Measurements from ENCODE around the gene PPDPF. TPM values are rescaled to one million over a fixed set of nuclear protein-coding genes. Genes with fewer than 3 reads are reported as not detected.

Gene PPDPF
- total RNA-seq, 1 donor: 85.4 TPM

DNA sequence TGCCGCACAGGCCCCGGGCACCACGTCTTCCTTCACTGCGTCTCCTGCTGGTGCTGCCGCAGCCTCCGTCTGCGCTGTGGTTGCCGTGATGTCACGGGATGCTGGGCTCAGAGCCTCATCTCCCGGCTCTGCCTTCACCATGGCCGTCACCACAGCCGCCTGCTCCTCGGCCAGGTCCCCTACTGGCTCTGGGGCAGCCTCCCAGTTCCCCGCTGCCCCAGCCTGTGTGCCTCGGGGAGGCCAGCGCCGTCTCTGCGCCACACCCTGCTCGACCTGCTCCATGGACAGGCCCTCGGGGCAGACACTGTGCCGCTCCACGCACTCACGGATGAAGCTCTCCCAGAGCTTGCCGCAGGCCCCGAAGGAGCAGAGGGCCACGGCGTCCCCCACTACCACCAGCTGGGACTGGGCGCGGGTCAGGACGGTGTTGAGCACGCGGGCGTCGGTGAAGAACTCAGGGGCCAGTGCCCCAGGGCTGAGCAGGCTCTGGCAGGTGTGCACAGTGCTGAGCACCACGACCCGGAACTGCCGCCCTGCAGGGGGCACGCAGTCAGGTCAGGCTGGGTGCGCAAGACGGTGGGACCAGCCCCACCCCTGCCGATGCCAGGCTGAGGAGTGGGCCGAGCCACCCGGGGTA is 45.3 kb downstream of the PPDPF start:
- Histone ChIP-seq H2AFZ (ENCODE audit: low read length) (no peak overlapping the region), H4K20me1 (ENCODE audit: insufficient read depth, low read length) (no peaks in the 10 kb centered on the region), H3K27ac (ENCODE audit: low read depth, low read length) (no peak overlapping the region), H3K4me2 (ENCODE audit: insufficient read depth, low read length) (no peak overlapping the region), H3K27me3 (ENCODE audit: insufficient read depth, low read length) (no peaks in the 10 kb centered on the region), H3K4me1 (ENCODE audit: insufficient read depth, low read length) (no peaks in the 10 kb centered on the region), H3K9me3 (ENCODE audit: low read depth, low read length) (no peaks in the 10 kb centered on the region), H3K79me2 (ENCODE audit: insufficient read depth, low read length) (no peaks in the 10 kb centered on the region), H3K36me3 (ENCODE audit: insufficient read depth, low read length) (no peaks in the 10 kb centered on the region), H3K4me3 (ENCODE audit: insufficient read depth, low read length) (no peak overlapping the region)
- DNase-seq (ENCODE audit: insufficient read length, low spot score, missing footprints): no peak
- TF ChIP-seq, protein P1, sequence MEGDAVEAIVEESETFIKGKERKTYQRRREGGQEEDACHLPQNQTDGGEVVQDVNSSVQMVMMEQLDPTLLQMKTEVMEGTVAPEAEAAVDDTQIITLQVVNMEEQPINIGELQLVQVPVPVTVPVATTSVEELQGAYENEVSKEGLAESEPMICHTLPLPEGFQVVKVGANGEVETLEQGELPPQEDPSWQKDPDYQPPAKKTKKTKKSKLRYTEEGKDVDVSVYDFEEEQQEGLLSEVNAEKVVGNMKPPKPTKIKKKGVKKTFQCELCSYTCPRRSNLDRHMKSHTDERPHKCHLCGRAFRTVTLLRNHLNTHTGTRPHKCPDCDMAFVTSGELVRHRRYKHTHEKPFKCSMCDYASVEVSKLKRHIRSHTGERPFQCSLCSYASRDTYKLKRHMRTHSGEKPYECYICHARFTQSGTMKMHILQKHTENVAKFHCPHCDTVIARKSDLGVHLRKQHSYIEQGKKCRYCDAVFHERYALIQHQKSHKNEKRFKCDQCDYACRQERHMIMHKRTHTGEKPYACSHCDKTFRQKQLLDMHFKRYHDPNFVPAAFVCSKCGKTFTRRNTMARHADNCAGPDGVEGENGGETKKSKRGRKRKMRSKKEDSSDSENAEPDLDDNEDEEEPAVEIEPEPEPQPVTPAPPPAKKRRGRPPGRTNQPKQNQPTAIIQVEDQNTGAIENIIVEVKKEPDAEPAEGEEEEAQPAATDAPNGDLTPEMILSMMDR (IDR thresholded peaks at IDR 0.05; ENCODE audit: extremely low read depth, low read depth, low read length): no peak

- Histone ChIP-seq H4K20me1 (ENCODE audit: insufficient read depth, low read length) (no peaks in the 10 kb centered on the region), H2AFZ (ENCODE audit: low read length) (no peak overlapping the region), H3K9me3 (ENCODE audit: low read depth, low read length) (no peaks in the 10 kb centered on the region), H3K27me3 (ENCODE audit: insufficient read depth, low read length) (no peaks in the 10 kb centered on the region), H3K4me2 (ENCODE audit: insufficient read depth, low read length) (no peak overlapping the region), H3K79me2 (ENCODE audit: insufficient read depth, low read length) (no peaks in the 10 kb centered on the region), H3K36me3 (ENCODE audit: insufficient read depth, low read length) (no peaks in the 10 kb centered on the region), H3K4me1 (ENCODE audit: insufficient read depth, low read length) (no peaks in the 10 kb centered on the region), H3K4me3 (ENCODE audit: insufficient read depth, low read length) (no peak overlapping the region), H3K27ac (ENCODE audit: low read depth, low read length) (no peak overlapping the region)
- DNase-seq (ENCODE audit: insufficient read length, low spot score, missing footprints): no peak
- TF ChIP-seq, protein P1 (IDR thresholded peaks at IDR 0.05; ENCODE audit: extremely low read depth, low read depth, low read length): no peak
Observed at GRCh38 chr20:63566395-63567135, 46.0 kb downstream of the PPDPF start.

DNA sequence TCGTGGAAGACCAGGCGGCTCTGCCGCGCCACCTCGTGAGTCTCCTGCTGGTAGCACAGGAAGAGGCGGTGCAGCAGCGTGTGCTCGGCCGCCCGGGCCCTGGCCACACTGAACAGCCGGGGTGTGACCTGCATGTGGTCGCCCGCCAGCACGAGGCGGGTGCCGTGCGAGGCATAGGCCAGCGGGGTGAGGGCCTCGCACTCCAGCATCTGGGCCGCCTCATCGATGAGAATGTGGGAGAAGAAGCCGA is 46.5 kb downstream of the PPDPF start:
- no peaks in the 10 kb centered on the region for H4K20me1 ChIP-seq (ENCODE audit: insufficient read depth, low read length)
- H2AFZ ChIP-seq (ENCODE audit: low read length): no peak overlapping the region
- no peak overlapping the region for H3K4me3 ChIP-seq (ENCODE audit: insufficient read depth, low read length)
- no peaks in the 10 kb centered on the region for H3K4me1 ChIP-seq (ENCODE audit: insufficient read depth, low read length)
- no peaks in the 10 kb centered on the region for H3K79me2 ChIP-seq (ENCODE audit: insufficient read depth, low read length)
- H3K36me3 ChIP-seq (ENCODE audit: insufficient read depth, low read length): no peaks in the 10 kb centered on the region
- no peaks in the 10 kb centered on the region for H3K9me3 ChIP-seq (ENCODE audit: low read depth, low read length)
- H3K27me3 ChIP-seq (ENCODE audit: insufficient read depth, low read length): no peaks in the 10 kb centered on the region
- no peak overlapping the region for H3K4me2 ChIP-seq (ENCODE audit: insufficient read depth, low read length)
- TF ChIP-seq, protein P1 (IDR thresholded peaks at IDR 0.05; ENCODE audit: extremely low read depth, low read depth, low read length): no peak
- no peak for DNase-seq (ENCODE audit: insufficient read length, low spot score, missing footprints)
- no peak overlapping the region for H3K27ac ChIP-seq (ENCODE audit: low read depth, low read length)

DNA sequence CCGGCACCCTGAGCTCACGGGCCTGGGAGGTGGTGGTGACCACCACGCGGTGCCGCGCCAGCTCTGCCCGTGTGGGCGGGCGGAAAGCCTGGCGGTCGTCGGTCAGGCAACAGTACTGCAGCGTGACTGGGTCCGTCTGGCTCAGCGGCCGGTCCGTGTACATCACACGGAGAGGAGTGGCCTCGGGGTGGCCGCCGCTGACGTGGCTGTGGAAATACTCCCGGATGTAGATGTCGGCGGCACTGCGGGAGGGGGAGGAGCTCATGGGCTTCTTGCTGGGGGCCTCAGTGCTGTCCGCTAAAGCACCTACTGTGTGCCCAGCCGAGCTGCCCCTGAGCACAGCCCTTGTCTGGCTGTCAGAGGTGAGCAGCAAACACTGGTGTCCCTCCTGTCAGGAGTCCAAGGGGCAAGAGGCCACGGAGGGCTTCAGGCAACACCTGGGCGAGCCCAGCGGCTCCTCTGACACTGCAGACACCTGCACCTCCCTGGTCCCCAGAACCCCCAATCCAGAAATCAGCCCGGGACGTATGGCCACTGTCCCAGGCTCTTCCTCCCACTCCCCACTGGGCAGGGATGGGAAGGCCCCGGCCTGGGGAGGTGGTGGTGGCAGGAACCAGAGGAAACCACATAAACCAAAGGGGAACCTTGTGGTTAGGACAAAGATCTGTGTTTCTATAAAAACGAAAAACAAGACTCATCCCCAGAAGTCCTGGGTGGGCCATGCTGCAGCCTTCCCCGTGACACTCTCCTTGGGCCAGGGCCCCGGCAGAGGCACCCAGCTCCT is 47.0 kb downstream of the PPDPF start:
- no peaks in the 10 kb centered on the region for H3K79me2 ChIP-seq (ENCODE audit: insufficient read depth, low read length)
- no peaks in the 10 kb centered on the region for H3K9me3 ChIP-seq (ENCODE audit: low read depth, low read length)
- H4K20me1 ChIP-seq (ENCODE audit: insufficient read depth, low read length): no peaks in the 10 kb centered on the region
- H3K27me3 ChIP-seq (ENCODE audit: insufficient read depth, low read length): no peaks in the 10 kb centered on the region
- no peak overlapping the region for H3K27ac ChIP-seq (ENCODE audit: low read depth, low read length)
- H3K4me3 ChIP-seq (ENCODE audit: insufficient read depth, low read length): no peak overlapping the region
- TF ChIP-seq, protein P1 (IDR thresholded peaks at IDR 0.05; ENCODE audit: extremely low read depth, low read depth, low read length): no peak
- DNase-seq (ENCODE audit: insufficient read length, low spot score, missing footprints): peak; percentile 82
- no peak overlapping the region for H2AFZ ChIP-seq (ENCODE audit: low read length)
- no peak overlapping the region for H3K4me2 ChIP-seq (ENCODE audit: insufficient read depth, low read length)
- no peaks in the 10 kb centered on the region for H3K36me3 ChIP-seq (ENCODE audit: insufficient read depth, low read length)
- H3K4me1 ChIP-seq (ENCODE audit: insufficient read depth, low read length): no peaks in the 10 kb centered on the region

Data from osteoblast (primary cell).